HG03159 (cell line): Measurements from ENCODE around the gene PTPN21.

Source experiments
- ATAC-seq: cut with Tn5 transposase; IDR thresholded peaks from one replicate; pipeline ENCODE4 v1.9.1; 2021; ENCODE audit warnings: mild to moderate bottlenecking, moderate library complexity; ENCODE audit not compliant: unreplicated experiment

Gene PTPN21

DNA sequence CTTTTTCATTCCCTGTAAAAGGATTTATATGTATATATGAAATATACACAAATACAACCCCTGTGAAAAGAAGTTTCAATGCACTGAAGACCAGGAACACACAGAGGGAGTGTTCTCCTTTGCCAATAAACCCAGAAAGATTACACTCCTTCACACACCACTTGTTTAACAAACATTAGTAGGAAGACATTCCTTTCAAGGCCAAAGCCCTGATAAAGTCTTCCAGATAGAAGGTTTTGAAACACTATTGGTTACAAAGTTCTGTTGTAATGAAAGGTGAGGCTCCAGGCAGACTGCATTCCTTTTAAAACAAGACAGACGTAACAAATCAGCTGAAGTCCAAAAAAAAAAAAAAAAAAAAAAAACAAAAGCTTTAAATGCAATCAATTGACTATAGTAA is 81.0 kb downstream of the PTPN21 start:
- ATAC-seq, result no peak

- ATAC-seq, result no peak
Measured at GRCh38 chr14:88470542-88471440, 84.0 kb downstream of the PTPN21 start.

DNA sequence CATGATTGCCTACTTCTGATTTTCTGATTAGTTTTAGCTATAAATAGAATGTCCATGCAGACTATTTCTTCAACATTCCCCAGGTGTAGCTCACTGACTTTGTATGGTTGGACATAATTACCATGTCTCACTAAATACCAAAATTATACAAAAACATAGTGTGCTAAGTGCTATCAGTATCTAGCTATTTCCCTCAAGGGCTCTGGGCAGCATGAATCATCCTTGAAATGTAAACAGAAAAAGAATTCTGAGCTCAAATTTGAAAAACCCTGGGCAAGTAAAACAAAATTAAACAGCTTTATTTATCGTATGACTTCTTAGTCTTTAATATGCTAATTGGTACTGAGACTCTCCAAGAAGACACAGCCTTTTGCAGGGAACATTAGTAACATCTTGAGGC is 86.4 kb downstream of the PTPN21 start:
- ATAC-seq, result no peak

GRCh38 chr14:88463318-88463717 is 91.5 kb downstream of the PTPN21 start:
- ATAC-seq, result peak; percentile 75

DNA sequence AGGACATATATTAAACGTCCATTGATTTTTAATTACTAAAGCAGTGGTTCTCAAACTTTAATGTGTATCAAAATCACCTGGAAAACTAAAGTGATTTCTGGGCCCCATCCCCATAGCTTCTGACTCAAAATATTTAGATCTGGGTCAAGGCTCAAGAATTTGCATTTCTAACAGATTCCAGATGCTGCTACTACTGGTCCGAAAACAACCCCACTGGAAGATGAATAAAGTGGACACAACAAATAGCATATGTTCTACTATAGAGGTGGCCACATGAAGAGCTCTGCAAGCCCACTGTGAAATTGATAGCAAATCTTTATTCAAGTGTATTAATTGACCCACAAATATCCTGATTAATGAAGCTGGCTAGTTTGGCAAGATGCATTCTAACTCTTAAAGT is 99.9 kb downstream of the PTPN21 start:
- no peak for ATAC-seq

DNA sequence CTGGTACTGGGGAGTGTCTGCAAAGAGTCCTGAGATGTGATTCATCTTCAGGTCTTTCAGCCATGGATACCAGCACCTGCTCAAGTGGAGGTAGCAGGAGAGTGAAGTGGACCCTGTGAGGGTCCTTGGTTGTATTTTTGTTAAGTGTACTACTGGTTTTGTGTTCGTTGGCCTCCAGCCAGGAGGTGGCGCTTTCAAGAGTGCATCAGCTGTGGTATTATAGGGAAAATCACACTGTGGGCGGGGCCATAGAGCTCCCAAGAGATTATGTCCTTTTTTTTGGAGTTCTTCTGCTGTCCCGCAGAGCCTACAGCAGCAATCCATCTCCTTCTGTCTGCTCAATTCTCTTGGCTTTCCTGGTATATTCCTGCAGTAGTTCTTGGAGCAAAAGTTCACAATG is 102.6 kb downstream of the PTPN21 start:
- ATAC-seq, result no peak

DNA sequence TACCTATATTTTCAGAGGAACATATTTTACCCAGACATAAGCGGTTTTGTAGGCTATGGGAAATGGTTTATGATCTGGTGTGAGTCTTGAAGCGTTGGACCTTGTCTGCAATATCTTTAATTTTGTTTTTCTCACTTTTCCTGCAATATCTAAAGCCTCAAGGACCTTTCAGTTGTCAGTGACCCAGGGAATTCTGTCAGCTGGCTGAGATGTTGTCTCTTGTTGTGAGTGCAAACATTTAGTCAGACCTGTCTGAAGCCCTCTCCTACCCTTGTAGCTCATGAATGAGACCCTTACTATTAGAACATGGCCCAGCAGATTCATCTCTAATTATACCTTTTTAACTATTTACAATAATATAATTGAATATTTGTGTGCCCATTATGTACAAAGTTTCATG is 115.7 kb downstream of the PTPN21 start:
- ATAC-seq, result no peak

- no peak for ATAC-seq
Measured at GRCh38 chr14:88437658-88438057, 117.1 kb downstream of the PTPN21 start.

- no peak for ATAC-seq
Measured at GRCh38 chr14:88430976-88431375, 123.8 kb downstream of the PTPN21 start.

DNA sequence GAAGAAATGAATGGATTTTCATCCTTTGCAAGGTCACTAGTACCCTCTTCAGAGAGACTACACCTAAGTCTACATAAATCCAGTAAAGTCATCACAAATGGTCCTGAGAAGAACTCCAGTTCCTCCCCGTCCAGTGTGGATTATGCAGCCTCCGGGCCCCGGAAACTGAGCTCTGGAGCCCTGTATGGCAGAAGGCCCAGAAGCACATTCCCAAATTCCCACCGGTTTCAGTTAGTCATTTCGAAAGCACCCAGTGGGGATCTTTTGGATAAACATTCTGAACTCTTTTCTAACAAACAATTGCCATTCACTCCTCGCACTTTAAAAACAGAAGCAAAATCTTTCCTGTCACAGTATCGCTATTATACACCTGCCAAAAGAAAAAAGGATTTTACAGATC is 128.5 kb downstream of the PTPN21 start:
- no peak for ATAC-seq

- no peak for ATAC-seq
Measured at GRCh38 chr14:88424573-88424972, 130.2 kb downstream of the PTPN21 start.

DNA sequence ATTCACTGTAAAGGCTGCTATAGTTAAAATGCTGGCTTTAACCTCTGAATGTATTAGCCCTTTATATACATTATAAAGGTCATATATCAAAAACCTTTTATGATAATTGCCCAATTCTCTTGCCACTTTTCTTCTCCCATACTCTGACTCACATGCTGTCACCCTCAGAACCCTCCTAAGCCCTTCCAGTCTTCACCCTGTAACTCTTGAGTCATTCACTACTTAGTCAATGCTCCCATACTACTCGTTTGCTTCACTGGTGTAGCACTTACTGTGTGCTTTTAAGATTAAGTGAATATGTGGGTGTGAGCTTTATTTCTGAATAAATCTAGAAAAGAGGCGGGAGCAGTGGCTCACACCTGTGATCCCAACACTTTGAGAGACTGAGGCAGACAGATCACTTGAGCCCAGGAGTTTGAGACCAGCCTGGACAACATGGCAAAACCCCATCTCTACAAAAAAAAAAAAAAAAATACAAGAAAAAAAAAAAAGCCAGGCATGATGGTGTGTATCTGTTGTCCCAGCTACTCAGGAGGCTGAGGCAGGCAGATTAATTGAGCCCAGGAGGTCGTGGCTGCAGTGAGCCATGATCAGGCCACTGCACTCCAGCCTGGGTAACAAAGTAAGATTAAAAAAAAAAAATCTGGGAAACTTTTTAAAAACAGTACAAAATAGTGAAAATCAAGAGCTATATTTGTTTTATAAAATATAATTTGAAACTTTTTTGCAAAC is 131.7 kb downstream of the PTPN21 start:
- ATAC-seq, result no peak

DNA sequence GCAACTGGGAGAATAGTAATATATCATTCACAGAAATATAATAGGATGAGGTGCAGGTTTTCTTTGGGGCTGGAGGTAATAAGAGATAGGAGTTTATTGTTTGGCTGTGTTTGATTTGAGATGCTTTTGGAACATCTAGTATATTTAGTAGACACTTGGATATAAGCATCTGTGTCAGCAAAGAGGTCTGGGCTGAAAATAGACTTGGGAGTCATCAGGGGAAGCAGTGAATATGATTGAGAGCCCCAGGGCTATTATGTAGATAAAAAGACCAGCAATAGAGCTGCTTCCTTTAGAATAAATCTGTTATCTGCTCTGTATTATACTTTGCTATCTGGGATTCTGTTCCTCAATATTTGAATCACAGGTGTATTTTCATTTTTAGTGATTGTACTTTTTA is 132.8 kb downstream of the PTPN21 start:
- ATAC-seq, result no peak

DNA sequence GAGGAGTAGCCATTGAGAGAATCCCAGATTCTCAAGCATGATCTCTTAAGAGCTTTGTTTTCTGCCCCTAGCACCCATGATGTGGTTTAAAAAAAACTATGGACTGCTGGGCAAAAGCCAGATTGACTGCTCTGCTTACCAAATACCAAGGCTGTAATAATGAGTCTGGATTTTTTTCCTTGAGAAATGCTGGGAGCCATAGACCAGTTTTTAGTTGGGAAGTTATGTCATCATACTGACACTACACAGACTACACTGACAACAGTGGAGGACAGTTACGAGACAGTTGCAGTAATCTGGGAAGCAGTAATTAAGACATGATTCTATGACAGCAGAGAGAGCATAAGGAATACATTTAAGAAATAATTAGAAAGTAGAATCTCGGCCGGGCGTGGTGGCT is 133.5 kb downstream of the PTPN21 start:
- ATAC-seq, result no peak

- no peak for ATAC-seq
Measured at GRCh38 chr14:88420187-88420586, 134.6 kb downstream of the PTPN21 start.

DNA sequence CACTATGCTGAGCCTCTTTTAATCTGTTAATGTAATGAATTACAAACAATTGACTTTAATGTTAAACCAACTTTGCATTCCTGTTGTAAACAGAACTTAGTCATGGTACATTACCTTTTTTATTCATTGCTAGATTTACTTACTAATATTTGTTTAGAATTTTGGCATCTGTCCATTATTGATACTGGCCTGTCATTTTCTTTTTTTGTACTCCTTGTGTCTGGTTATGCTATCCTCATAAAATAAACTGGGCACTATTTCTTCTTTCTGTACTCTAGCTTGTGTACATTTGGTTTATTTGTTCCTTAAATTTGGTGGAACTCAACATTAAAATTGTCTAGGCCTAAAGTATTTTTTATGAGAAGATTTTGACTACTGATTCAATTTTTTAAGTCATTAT is 137.2 kb downstream of the PTPN21 start:
- ATAC-seq, result no peak
